Measurements from ENCODE around the gene TBPL1.

Gene TBPL1

GRCh38 chr6:134010400-134010799, 57.4 kb downstream of the TBPL1 start:
- H3K9ac ChIP-seq (ENCODE audit: low read length in 2 of 2), result no peak overlapping the region
- H3K27me3 ChIP-seq (ENCODE audit: control insufficient read depth in 1 of 2, insufficient read depth in 2 of 2, low read length in 2 of 2), result no peaks in the 10 kb centered on the region
- H3K9me3 ChIP-seq (ENCODE audit: control insufficient read depth in 2 of 2, low read length in 2 of 2), result no peaks in the 10 kb centered on the region
- H3K4me1 ChIP-seq (ENCODE audit: control insufficient read depth, insufficient read depth, low read length), result no peaks in the 10 kb centered on the region
- no peak overlapping the region for H3K27ac ChIP-seq (ENCODE audit: low read length)
- no peaks in the 10 kb centered on the region for H3K36me3 ChIP-seq (ENCODE audit: control insufficient read depth in 2 of 2, insufficient read depth in 2 of 2, low read length in 2 of 2)
- H3K4me3 ChIP-seq (ENCODE audit: low read length in 2 of 2), result no peak overlapping the region

- H3K4me1 ChIP-seq (ENCODE audit: control insufficient read depth, insufficient read depth, low read length), result no peaks in the 10 kb centered on the region
- no peaks in the 10 kb centered on the region for H3K27me3 ChIP-seq (ENCODE audit: control insufficient read depth in 1 of 2, insufficient read depth in 2 of 2, low read length in 2 of 2)
- H3K36me3 ChIP-seq (ENCODE audit: control insufficient read depth in 2 of 2, insufficient read depth in 2 of 2, low read length in 2 of 2), result no peaks in the 10 kb centered on the region
- H3K9ac ChIP-seq (ENCODE audit: low read length in 2 of 2), result no peak overlapping the region
- H3K4me3 ChIP-seq (ENCODE audit: low read length in 2 of 2), result no peak overlapping the region
- no peak overlapping the region for H3K27ac ChIP-seq (ENCODE audit: low read length)
- H3K9me3 ChIP-seq (ENCODE audit: control insufficient read depth in 2 of 2, low read length in 2 of 2), result no peaks in the 10 kb centered on the region
Observed at GRCh38 chr6:134010974-134011373, 58.0 kb downstream of the TBPL1 start.

- Histone ChIP-seq H3K36me3 (ENCODE audit: control insufficient read depth in 2 of 2, insufficient read depth in 2 of 2, low read length in 2 of 2) (no peaks in the 10 kb centered on the region), H3K4me1 (ENCODE audit: control insufficient read depth, insufficient read depth, low read length) (no peaks in the 10 kb centered on the region), H3K9me3 (ENCODE audit: control insufficient read depth in 2 of 2, low read length in 2 of 2) (no peaks in the 10 kb centered on the region), H3K4me3 (ENCODE audit: low read length in 2 of 2) (no peak overlapping the region), H3K27me3 (ENCODE audit: control insufficient read depth in 1 of 2, insufficient read depth in 2 of 2, low read length in 2 of 2) (no peaks in the 10 kb centered on the region), H3K27ac (ENCODE audit: low read length) (no peak overlapping the region), H3K9ac (ENCODE audit: low read length in 2 of 2) (no peak overlapping the region)
Observed at GRCh38 chr6:134014588-134015137, 61.6 kb downstream of the TBPL1 start.

GRCh38 chr6:134015719-134016557, 62.9 kb downstream of the TBPL1 start:
- Histone ChIP-seq H3K4me3 (ENCODE audit: low read length in 2 of 2) (no peak overlapping the region), H3K27me3 (ENCODE audit: control insufficient read depth in 1 of 2, insufficient read depth in 2 of 2, low read length in 2 of 2) (no peaks in the 10 kb centered on the region), H3K9me3 (ENCODE audit: control insufficient read depth in 2 of 2, low read length in 2 of 2) (no peaks in the 10 kb centered on the region), H3K36me3 (ENCODE audit: control insufficient read depth in 2 of 2, insufficient read depth in 2 of 2, low read length in 2 of 2) (no peaks in the 10 kb centered on the region), H3K27ac (ENCODE audit: low read length) (no peak overlapping the region), H3K9ac (ENCODE audit: low read length in 2 of 2) (no peak overlapping the region), H3K4me1 (ENCODE audit: control insufficient read depth, insufficient read depth, low read length) (no peaks in the 10 kb centered on the region)

GRCh38 chr6:134016558-134016814, 63.5 kb downstream of the TBPL1 start:
- Histone ChIP-seq H3K27ac (ENCODE audit: low read length) (no peak overlapping the region), H3K27me3 (ENCODE audit: control insufficient read depth in 1 of 2, insufficient read depth in 2 of 2, low read length in 2 of 2) (no peaks in the 10 kb centered on the region), H3K36me3 (ENCODE audit: control insufficient read depth in 2 of 2, insufficient read depth in 2 of 2, low read length in 2 of 2) (no peaks in the 10 kb centered on the region)

GRCh38 chr6:134020071-134020470, 67.0 kb downstream of the TBPL1 start:
- Histone ChIP-seq H3K9ac (ENCODE audit: low read length in 2 of 2) (no peak overlapping the region), H3K27ac (ENCODE audit: low read length) (no peak overlapping the region), H3K27me3 (ENCODE audit: control insufficient read depth in 1 of 2, insufficient read depth in 2 of 2, low read length in 2 of 2) (no peaks in the 10 kb centered on the region), H3K4me1 (ENCODE audit: control insufficient read depth, insufficient read depth, low read length) (no peaks in the 10 kb centered on the region), H3K4me3 (ENCODE audit: low read length in 2 of 2) (no peak overlapping the region), H3K9me3 (ENCODE audit: control insufficient read depth in 2 of 2, low read length in 2 of 2) (no peaks in the 10 kb centered on the region), H3K36me3 (ENCODE audit: control insufficient read depth in 2 of 2, insufficient read depth in 2 of 2, low read length in 2 of 2) (peaks cover 0 to 4% of the 10 kb centered on the region in 2 donors)

More at GRCh38 chr6:134016558-134016814, 63.5 kb downstream of the TBPL1 start:
- H3K4me1 ChIP-seq (ENCODE audit: control insufficient read depth, insufficient read depth, low read length), result no peaks in the 10 kb centered on the region
- H3K9me3 ChIP-seq (ENCODE audit: control insufficient read depth in 2 of 2, low read length in 2 of 2), result no peaks in the 10 kb centered on the region
- no peak overlapping the region for H3K4me3 ChIP-seq (ENCODE audit: low read length in 2 of 2)
- H3K9ac ChIP-seq (ENCODE audit: low read length in 2 of 2), result no peak overlapping the region

GRCh38 chr6:134020543-134020942, 67.5 kb downstream of the TBPL1 start:
- Histone ChIP-seq H3K9ac (ENCODE audit: low read length in 2 of 2) (no peak overlapping the region), H3K27me3 (ENCODE audit: control insufficient read depth in 1 of 2, insufficient read depth in 2 of 2, low read length in 2 of 2) (no peaks in the 10 kb centered on the region), H3K27ac (ENCODE audit: low read length) (no peak overlapping the region), H3K36me3 (ENCODE audit: control insufficient read depth in 2 of 2, insufficient read depth in 2 of 2, low read length in 2 of 2) (peaks cover 0 to 4% of the 10 kb centered on the region in 2 donors), H3K9me3 (ENCODE audit: control insufficient read depth in 2 of 2, low read length in 2 of 2) (no peaks in the 10 kb centered on the region), H3K4me3 (ENCODE audit: low read length in 2 of 2) (peak overlapping the region; percentile 0 to 5), H3K4me1 (ENCODE audit: control insufficient read depth, insufficient read depth, low read length) (no peaks in the 10 kb centered on the region)

- no peaks in the 10 kb centered on the region for H3K27me3 ChIP-seq (ENCODE audit: control insufficient read depth in 1 of 2, insufficient read depth in 2 of 2, low read length in 2 of 2)
- H3K27ac ChIP-seq (ENCODE audit: low read length), result no peak overlapping the region
- peak overlapping the region; percentile 0 to 5 for H3K4me3 ChIP-seq (ENCODE audit: low read length in 2 of 2)
- H3K9me3 ChIP-seq (ENCODE audit: control insufficient read depth in 2 of 2, low read length in 2 of 2), result no peaks in the 10 kb centered on the region
- H3K9ac ChIP-seq (ENCODE audit: low read length in 2 of 2), result no peak overlapping the region
- peaks cover 0 to 4% of the 10 kb centered on the region in 2 donors for H3K36me3 ChIP-seq (ENCODE audit: control insufficient read depth in 2 of 2, insufficient read depth in 2 of 2, low read length in 2 of 2)
- H3K4me1 ChIP-seq (ENCODE audit: control insufficient read depth, insufficient read depth, low read length), result no peaks in the 10 kb centered on the region
Observed at GRCh38 chr6:134020968-134021367, 67.9 kb downstream of the TBPL1 start.

- H3K9me3 ChIP-seq (ENCODE audit: control insufficient read depth in 2 of 2, low read length in 2 of 2), result no peaks in the 10 kb centered on the region
- no peaks in the 10 kb centered on the region for H3K4me1 ChIP-seq (ENCODE audit: control insufficient read depth, insufficient read depth, low read length)
- no peaks in the 10 kb centered on the region for H3K27me3 ChIP-seq (ENCODE audit: control insufficient read depth in 1 of 2, insufficient read depth in 2 of 2, low read length in 2 of 2)
- H3K9ac ChIP-seq (ENCODE audit: low read length in 2 of 2), result no peak overlapping the region
- no peak overlapping the region for H3K27ac ChIP-seq (ENCODE audit: low read length)
- H3K4me3 ChIP-seq (ENCODE audit: low read length in 2 of 2), result no peak overlapping the region
- peaks cover 0 to 4% of the 10 kb centered on the region in 2 donors for H3K36me3 ChIP-seq (ENCODE audit: control insufficient read depth in 2 of 2, insufficient read depth in 2 of 2, low read length in 2 of 2)
Observed at GRCh38 chr6:134021396-134022122, 68.5 kb downstream of the TBPL1 start.

- Histone ChIP-seq H3K9ac (ENCODE audit: low read length in 2 of 2) (no peak overlapping the region), H3K27ac (ENCODE audit: low read length) (no peak overlapping the region), H3K27me3 (ENCODE audit: control insufficient read depth in 1 of 2, insufficient read depth in 2 of 2, low read length in 2 of 2) (no peaks in the 10 kb centered on the region), H3K36me3 (ENCODE audit: control insufficient read depth in 2 of 2, insufficient read depth in 2 of 2, low read length in 2 of 2) (peaks cover 0 to 4% of the 10 kb centered on the region in 2 donors), H3K4me3 (ENCODE audit: low read length in 2 of 2) (no peak overlapping the region), H3K4me1 (ENCODE audit: control insufficient read depth, insufficient read depth, low read length) (no peaks in the 10 kb centered on the region), H3K9me3 (ENCODE audit: control insufficient read depth in 2 of 2, low read length in 2 of 2) (no peaks in the 10 kb centered on the region)
Observed at GRCh38 chr6:134022650-134023049, 69.6 kb downstream of the TBPL1 start.

GRCh38 chr6:134026597-134026996, 73.6 kb downstream of the TBPL1 start:
- Histone ChIP-seq H3K27me3 (ENCODE audit: control insufficient read depth in 1 of 2, insufficient read depth in 2 of 2, low read length in 2 of 2) (no peaks in the 10 kb centered on the region), H3K4me3 (ENCODE audit: low read length in 2 of 2) (no peak overlapping the region), H3K9ac (ENCODE audit: low read length in 2 of 2) (no peak overlapping the region), H3K4me1 (ENCODE audit: control insufficient read depth, insufficient read depth, low read length) (no peaks in the 10 kb centered on the region), H3K36me3 (ENCODE audit: control insufficient read depth in 2 of 2, insufficient read depth in 2 of 2, low read length in 2 of 2) (peaks cover 6 to 14% of the 10 kb centered on the region in 2 donors), H3K9me3 (ENCODE audit: control insufficient read depth in 2 of 2, low read length in 2 of 2) (no peaks in the 10 kb centered on the region), H3K27ac (ENCODE audit: low read length) (no peak overlapping the region)
